ENCODE results near the gene GIT2.
"Not testable (repeated sequence)": the region's sequence is repeated elsewhere in the genome, so short reads cannot be mapped to it uniquely, and the experiment has no call there.

GIT2 gene

DNA sequence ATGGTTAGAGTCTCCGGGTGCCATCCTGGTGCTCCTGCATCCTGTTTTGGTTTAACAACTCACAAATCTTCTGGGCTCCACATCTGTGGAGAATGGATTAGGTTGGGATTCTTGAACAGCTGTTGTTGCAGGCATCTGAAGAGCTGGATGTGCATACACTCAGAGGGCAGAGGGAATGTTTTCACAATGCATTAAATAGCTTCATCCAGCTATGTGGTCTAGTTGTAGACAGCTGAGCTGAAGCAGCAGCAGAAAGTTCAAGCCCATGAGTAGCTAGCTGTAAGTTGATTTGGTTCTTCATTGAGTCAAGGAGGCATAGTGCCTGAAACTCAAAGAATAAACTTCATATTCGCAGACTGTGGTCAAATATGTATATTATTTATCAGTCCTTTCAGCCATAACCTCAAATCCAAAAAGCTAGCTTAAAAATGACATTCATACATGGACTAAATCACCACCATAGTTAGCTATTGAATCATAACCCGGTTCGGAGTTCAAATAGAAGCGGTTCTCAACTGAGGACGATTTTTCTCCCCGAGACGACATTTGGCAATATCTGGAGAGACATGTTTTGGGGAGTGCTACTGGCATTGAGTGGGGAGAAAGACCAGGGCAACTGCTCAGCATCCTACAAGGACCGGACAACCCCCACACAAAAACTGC lies 2.2 kb upstream of the GIT2 start:
- no peak for FAIRE-seq
- no peak for TF ChIP-seq POLR2A (IDR thresholded peaks at IDR 0.05; ENCODE audit: low read depth, low read length)
- no peak for DNase-seq (ENCODE audit: insufficient read length, low spot score)

DNA sequence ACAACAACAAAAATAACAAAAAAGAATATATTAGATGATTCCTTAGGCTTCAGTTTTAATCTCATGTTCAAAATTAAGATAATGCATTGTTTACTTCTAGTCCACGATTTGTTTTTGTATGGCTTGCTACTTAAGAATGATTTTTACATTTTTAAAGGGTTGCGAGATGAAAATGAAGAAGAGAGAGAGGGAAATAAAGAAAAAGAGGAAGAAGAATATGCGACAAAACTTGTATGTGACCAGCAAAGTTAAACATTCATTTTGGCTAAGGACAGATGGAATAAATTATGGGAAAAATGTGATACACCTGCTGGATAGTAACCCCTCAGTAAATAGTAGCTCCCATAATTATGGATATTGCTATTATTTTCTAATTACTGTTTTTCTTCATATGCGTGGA lies 1.2 kb upstream of the GIT2 start:
- no peak for DNase-seq (ENCODE audit: insufficient read length, low spot score)
- no peak for FAIRE-seq
- TF ChIP-seq POLR2A (IDR thresholded peaks at IDR 0.05; ENCODE audit: low read depth, low read length) = no peak

DNA sequence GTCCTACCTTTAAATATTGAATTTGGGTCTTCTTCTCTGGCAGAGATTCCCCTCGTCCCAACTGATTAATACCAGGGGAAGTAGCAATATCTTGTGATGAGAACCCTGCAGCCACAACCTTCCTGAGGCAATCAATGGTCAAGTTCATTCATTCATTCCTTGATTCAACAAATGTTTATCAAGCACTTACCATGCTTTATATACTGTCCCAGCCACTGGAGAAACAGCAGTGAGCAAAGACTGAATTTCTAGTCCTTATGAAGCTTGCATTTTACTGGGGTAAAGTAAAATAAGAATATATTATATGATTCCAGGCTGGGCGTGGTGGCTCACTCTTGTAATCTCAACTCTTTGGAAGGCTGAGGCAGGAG lies 300 bp upstream of the GIT2 start:
- no peak for TF ChIP-seq POLR2A (IDR thresholded peaks at IDR 0.05; ENCODE audit: low read depth, low read length)
- FAIRE-seq (no peak), DNase-seq (ENCODE audit: insufficient read length, low spot score) (no peak)

DNA sequence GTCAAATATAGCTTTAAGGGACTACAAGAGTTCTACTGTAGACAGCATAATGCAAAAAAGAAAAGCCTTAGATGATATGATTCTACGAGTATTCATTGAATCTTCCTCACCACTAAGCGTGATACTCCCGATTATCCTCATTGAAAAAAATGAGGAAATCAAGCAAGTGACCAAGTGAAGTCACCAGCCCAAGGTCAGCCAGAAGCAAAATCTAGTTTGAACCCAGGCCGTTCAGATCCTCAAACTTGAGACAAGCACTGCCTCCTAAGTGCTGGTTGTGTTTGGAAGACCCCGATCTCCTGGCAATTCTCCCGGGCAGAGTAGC lies 845 bp downstream of the GIT2 start:
- FAIRE-seq (no peak), DNase-seq (ENCODE audit: insufficient read length, low spot score) (no peak)
- TF ChIP-seq POLR2A (IDR thresholded peaks at IDR 0.05; ENCODE audit: low read depth, low read length) = no peak

DNA sequence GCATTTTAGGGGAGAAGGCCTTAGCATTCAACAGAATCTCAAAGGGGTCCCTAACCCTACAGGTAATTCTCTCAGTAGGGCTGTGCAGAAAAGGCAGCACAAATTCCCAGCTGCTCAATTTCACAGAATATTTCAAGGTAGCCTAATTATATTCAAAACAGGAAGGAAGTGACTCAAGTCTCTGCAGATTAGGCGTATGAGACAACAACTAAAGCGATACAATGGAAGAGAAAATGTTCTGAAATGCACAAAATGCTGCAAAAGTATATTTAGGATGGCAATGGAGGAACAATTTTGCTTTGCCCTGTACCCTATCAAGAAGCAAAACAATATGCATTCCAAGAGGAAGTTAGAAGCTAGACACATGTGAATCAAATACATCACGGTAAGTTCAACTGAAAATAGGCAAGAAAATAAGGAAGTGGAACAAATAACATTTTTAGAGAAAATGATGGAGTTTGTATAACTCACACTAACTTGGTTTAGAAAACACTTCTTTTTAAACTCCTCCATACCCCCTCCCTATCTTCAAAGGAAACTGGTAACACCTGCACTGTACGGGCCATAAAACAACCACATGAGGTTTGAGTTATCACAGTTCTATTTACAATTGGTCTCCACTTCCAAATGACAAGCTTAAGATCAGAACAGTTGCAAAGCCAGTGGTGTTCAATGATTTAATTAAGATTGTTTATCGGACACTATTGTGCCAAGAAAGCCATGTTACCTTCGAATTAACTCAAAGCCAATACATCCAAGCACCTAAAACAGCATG lies 1.6 kb downstream of the GIT2 start:
- no peak for FAIRE-seq
- no peak for DNase-seq (ENCODE audit: insufficient read length, low spot score)
- TF ChIP-seq POLR2A (IDR thresholded peaks at IDR 0.05; ENCODE audit: low read depth, low read length) = no peak

DNA sequence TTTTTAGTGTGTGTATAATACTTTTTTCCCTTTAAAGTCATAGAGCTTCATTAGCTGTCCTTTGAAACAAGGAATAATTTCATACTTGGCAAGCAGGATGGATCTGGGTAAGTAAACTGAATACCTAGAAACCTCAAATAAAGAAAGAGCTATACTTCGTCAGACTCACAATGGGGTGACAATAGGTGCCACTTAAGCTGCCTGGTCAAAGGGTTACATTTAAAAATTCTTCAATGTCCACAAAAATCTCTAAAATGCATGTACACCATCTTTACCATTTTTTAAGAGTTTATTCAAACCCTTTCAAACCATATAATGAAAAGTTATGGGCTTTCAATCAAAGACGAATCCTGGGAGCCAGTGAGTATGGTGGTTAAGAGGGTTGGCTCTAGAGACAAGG lies 3.1 kb downstream of the GIT2 start:
- FAIRE-seq = no peak
- DNase-seq (ENCODE audit: insufficient read length, low spot score) = no peak
- no peak for TF ChIP-seq POLR2A (IDR thresholded peaks at IDR 0.05; ENCODE audit: low read depth, low read length)

DNA sequence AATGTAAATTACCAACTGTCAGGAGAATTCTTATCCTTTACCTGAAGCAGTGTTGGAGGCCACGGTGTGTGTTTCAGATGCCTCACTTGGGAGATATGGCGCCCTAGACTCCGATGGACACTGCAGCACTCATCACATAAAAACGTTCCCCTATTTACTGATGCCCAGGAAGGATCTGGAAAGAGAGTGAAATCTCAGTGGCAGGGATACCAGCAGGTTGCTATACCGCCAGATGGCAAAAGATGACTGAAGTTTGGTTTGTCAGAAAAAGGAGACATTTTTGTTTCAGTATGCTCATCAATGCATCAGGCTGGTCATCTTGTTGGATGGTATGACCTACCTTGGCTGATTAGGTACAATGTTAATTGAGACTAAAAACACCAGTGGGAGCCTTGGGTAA lies 4.6 kb downstream of the GIT2 start:
- FAIRE-seq = no peak
- no peak for DNase-seq (ENCODE audit: insufficient read length, low spot score)
- TF ChIP-seq POLR2A (IDR thresholded peaks at IDR 0.05; ENCODE audit: low read depth, low read length) = no peak

DNA sequence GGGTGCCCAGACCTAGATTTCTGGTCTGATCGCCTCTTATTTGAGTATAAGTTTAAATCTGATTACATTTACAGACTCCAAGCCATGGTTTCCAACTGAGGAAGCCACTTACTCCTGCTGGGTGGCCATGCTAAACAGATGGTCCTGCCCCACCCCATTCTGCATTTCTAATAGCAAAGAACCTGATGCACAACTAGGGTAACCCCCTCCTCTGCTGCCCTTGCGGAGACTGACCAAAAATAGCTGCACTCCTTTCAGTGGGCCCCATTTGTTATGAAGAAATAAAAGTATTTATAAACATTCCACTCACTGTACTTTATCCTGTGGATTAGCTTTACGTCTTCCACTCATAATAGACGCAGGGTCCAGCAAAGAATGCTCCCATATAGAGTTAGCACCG lies 6.8 kb downstream of the GIT2 start:
- no peak for DNase-seq (ENCODE audit: insufficient read length, low spot score)
- no peak for FAIRE-seq
- no peak for TF ChIP-seq POLR2A (IDR thresholded peaks at IDR 0.05; ENCODE audit: low read depth, low read length)

DNA sequence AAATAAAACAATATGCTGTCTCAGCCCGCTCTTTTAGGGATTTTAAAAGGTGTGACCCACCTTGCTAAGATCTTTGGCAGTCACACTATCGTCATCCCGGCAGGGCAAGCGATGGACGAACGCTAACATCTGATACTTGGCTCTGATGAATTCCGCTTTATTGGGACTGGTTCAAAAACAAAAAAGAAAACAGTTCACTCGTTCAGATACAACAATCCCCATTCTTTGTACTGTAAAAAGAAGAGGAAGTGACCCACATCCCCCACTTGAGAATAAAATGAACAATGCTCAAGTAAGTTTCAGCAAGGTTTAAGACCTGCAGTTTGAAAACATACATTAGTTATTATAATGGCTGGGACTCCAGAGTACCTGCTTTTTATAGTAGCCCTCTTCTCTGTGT lies 7.3 kb downstream of the GIT2 start:
- no peak for DNase-seq (ENCODE audit: insufficient read length, low spot score)
- no peak for TF ChIP-seq POLR2A (IDR thresholded peaks at IDR 0.05; ENCODE audit: low read depth, low read length)
- FAIRE-seq = no peak

DNA sequence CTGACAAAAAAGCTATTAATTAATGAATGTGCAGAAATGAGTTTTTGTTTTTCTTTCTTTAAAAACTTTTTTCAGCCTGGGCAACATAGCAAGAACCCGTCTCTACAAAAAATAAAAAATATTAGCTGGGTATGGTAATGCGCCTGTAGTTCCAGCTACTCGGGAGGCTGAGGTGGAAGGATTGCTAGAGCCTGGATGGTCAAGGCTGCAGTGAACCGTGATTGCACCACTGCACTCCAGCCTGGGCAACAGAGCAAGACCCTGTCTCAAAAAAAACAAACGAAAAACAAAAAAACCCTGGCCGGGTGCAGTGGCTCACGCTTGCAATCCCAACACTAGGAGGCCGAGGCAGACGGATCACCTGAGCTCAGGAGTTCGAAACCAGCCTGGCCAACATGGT lies 7.9 kb downstream of the GIT2 start:
- FAIRE-seq = no peak
- no peak for TF ChIP-seq POLR2A (IDR thresholded peaks at IDR 0.05; ENCODE audit: low read depth, low read length)
- DNase-seq (ENCODE audit: insufficient read length, low spot score) = no peak

DNA sequence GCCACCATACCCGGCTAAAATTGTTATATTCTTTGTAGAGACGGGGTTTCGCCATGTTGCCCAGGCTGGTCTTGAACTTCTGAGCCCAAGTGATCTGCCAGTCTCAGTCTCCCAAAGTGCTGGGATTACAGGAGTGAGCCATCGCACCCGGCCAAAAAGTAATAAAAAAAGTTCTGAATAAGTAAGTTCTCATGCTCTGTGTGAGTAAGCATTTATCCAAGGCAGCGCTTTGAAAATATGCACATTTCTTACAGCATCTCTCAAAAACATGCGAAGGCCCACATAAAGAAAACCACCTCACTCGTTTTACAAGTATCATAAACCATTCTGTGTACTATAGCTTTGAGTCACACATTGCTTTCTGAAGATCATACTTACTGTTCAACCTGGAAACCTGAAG lies 8.6 kb downstream of the GIT2 start:
- DNase-seq (ENCODE audit: insufficient read length, low spot score) (no peak), FAIRE-seq (no peak)
- no peak for TF ChIP-seq POLR2A (IDR thresholded peaks at IDR 0.05; ENCODE audit: low read depth, low read length)

DNA sequence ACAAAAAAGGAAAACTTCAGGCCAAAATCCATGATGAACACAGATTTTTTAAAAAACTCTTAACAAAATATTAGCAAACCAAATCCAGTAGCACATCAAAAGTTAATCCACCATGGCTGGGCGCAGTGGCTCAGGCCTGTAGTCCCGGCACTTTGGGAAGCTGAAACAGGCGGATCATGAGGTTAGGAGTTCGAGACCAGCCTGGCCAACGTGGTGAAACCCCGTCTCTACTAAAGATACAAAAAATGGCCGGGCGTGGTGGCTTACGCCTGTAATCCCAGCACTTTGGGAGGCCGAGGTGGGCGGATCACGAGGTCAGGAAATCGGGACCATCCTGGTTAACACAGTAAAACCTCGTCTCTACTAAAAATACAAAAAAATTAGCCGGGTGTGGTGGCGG lies 9.9 kb downstream of the GIT2 start:
- not testable (repeated sequence) for FAIRE-seq; DNase-seq (ENCODE audit: insufficient read length, low spot score)

DNA sequence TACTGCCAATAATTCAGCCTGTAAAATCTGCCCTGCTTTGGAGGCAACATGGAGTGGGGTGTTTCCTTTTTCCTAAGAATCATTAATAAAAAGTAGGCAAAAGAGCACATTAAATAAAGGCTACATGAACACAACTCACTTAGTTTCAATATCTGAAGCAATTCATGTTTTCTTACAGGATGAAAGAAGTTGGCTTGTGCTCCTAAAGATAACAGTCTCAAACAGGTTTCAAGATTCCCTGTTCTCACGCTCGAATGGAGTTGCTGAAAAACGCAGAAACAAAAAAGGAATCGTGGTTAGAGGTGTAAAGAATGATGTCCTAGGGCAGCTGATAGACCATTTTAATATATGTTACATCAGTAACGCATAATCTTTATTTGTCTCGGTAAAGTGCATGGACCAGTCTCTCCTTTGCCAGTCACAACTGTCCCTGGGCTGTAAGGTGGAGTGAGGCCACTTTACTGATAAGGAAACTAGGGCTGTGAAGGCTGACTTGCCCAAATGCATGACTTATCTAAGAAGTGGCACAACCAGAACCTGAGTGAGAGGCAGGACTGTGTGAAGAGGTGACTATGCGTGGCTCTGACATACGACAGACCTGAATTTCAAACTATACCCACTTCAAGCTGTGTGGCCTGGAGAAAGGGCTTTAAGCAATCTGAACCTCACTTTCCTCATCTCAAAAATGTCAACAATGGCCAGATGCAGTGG lies 12.6 kb downstream of the GIT2 start:
- no peak for TF ChIP-seq POLR2A (IDR thresholded peaks at IDR 0.05; ENCODE audit: low read depth, low read length)
- no peak for FAIRE-seq
- DNase-seq (ENCODE audit: insufficient read length, low spot score) = no peak

DNA sequence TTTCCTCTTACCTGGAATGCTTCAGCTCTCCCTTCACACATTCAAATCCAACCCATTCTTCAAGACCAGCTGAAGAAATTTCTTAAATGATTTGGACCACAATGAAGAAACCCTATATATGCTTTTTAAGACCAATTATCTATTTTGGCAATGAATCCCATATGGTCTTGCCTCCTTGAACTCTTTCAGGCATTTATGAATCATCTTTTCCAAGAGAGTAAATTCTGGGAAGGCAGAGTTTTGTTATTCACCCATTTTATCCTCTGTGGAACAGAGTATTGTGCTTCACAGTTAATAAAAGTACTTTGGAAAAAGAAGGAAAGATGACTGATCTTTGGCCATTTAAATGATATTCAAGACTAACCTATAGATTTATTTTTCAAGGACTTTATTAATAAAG lies 14.0 kb downstream of the GIT2 start:
- no peak for DNase-seq (ENCODE audit: insufficient read length, low spot score)
- no peak for TF ChIP-seq POLR2A (IDR thresholded peaks at IDR 0.05; ENCODE audit: low read depth, low read length)
- FAIRE-seq = no peak

DNA sequence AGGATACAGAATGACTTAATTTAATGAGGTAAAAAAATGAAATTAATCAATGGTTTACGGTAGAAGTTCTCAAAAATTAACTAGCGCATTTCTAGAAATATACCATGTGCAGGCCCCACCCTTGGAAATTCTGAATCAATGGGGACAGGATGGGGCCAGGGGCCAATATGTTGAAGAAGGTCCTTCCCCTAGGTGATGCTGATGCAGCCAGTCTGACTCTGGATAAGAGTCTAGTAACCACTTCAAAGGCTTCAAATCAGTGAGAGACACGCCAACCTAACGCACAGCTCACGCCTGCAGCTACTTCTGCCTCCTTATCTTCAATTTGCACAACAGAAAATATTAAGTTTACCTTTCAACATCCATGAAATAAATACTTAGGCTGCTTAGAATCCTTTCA lies 14.9 kb downstream of the GIT2 start:
- TF ChIP-seq POLR2A (IDR thresholded peaks at IDR 0.05; ENCODE audit: low read depth, low read length) = no peak
- FAIRE-seq = no peak
- no peak for DNase-seq (ENCODE audit: insufficient read length, low spot score)
